Measurements from ENCODE around the gene SLC12A9. TPM values are rescaled to one million over a fixed set of nuclear protein-coding genes. Genes with fewer than 3 reads are reported as not detected.

Gene SLC12A9
- total and polyA plus RNA-seq, 11 donors = 4.6 to 23.6 (median 7.0) TPM

- Histone ChIP-seq H3K27ac (no peak overlapping the region), H3K36me3 (peaks cover 5 to 99% (median 86%) of the 10 kb centered on the region in 9 donors), H3K4me3 (no peak overlapping the region), H3K4me1 (peaks cover 0 to 45% (median 13%) of the 10 kb centered on the region in 12 donors), H3K9me3 (no peaks in the 10 kb centered on the region), H3K27me3 (no peaks in the 10 kb centered on the region)
- WGBS, 4 donors = 89 to 92% (median 92%) methylated on average over 24 of the region's 24 CpGs
- intact Hi-C loops (cut with DNase I) = loop anchor here in 1 of 10 donors (10.0 kb wide), 1 partner anchor 362 kb away; the partner anchor contains the start of gene FIS1
- TF ChIP-seq CTCF (IDR thresholded peaks at IDR 0.05) (no peak), POLR2A (IDR thresholded peaks at IDR 0.05) (no peak)
- DNase-seq (no peak), ATAC-seq (no peak)
These were observed 30.4 kb downstream of the SLC12A9 start for GRCh38 chr7:100882785-100883526.

- intact Hi-C loops (cut with DNase I) = loop anchor here in 1 of 10 donors (10.0 kb wide), 1 partner anchor 360 kb away; the partner anchor contains the start of gene FIS1
- 86 to 87% (median 86%) methylated on average over 29 of the region's 29 CpGs for WGBS, 4 donors
- no peaks in the 10 kb centered on the region for H3K27me3 ChIP-seq
- TF ChIP-seq CTCF (IDR thresholded peaks at IDR 0.05) (no peak), POLR2A (IDR thresholded peaks at IDR 0.05) (no peak)
- DNase-seq (no peak), ATAC-seq (no peak)
- peak overlapping the region in 1 of 12 donors; percentile 5 for H3K4me3 ChIP-seq
- H3K27ac ChIP-seq = no peak overlapping the region
- H3K36me3 ChIP-seq = peaks cover 5 to 90% (median 82%) of the 10 kb centered on the region in 9 donors
- H3K4me1 ChIP-seq = peaks cover 0 to 41% (median 21%) of the 10 kb centered on the region in 12 donors
- H3K9me3 ChIP-seq = no peaks in the 10 kb centered on the region
These were observed 32.4 kb downstream of the SLC12A9 start for GRCh38 chr7:100884736-100885439.

GRCh38 chr7:100885440-100886141 is 33.1 kb downstream of the SLC12A9 start:
- Histone ChIP-seq H3K4me3 (peak overlapping the region in 1 of 12 donors; percentile 5), H3K27ac (no peak overlapping the region), H3K27me3 (peaks cover 0 to under 1% (median 0%) of the 10 kb centered on the region in 9 donors), H3K4me1 (peaks cover 0 to 44% (median 21%) of the 10 kb centered on the region in 12 donors), H3K9me3 (no peaks in the 10 kb centered on the region), H3K36me3 (peaks cover 5 to 83% (median 80%) of the 10 kb centered on the region in 9 donors)
- DNase-seq = no peak
- ATAC-seq = no peak
- intact Hi-C loops (cut with DNase I) = loop anchor here in 1 of 10 donors (10.0 kb wide), 1 partner anchor 359 kb away; the partner anchor contains the start of gene FIS1
- WGBS, 4 donors = 83 to 87% (median 86%) methylated on average over 22 of the region's 22 CpGs
- TF ChIP-seq POLR2A (IDR thresholded peaks at IDR 0.05) (no peak), CTCF (IDR thresholded peaks at IDR 0.05) (no peak)
